PFSK-1 (cell line): Measurements from ENCODE around the gene XYLT1.

ENCODE experiments used
- FOXP2 ChIP-seq: optimal IDR thresholded peaks from 2 replicates; pipeline ENCODE3; 2011; ENCODE audit warnings: borderline replicate concordance, control low read depth, inconsistent platforms; ENCODE audit not compliant: insufficient read depth; ENCODE audit errors: extremely low read length, extremely low read depth
- POLR2AphosphoS5 ChIP-seq: IDR thresholded peaks from 2 replicates; pipeline ENCODE4 v1.6.1; 2012; ENCODE audit warnings: low read depth, mild to moderate bottlenecking, control low read depth, low read length, moderate library complexity
- SIN3A ChIP-seq: IDR thresholded peaks from 2 replicates; pipeline ENCODE4 v1.6.1; 2012; ENCODE audit warnings: mild to moderate bottlenecking, low read length, moderate library complexity, borderline replicate concordance; ENCODE audit not compliant: insufficient read depth
- TAF1 ChIP-seq: IDR thresholded peaks from 2 replicates; pipeline ENCODE4 v1.6.1; 2012; ENCODE audit warnings: low read length, control low read depth, borderline replicate concordance; ENCODE audit not compliant: insufficient read depth
- TF ChIP-seq, protein P1 (sequence below), 2 experiments: IDR thresholded peaks; 2 replicates each; pipeline versions ENCODE4 v1.6.1 to v1.8.0; 2011 to 2012; ENCODE audit warnings: low read depth in 2 of 2, low read length in 2 of 2, control low read depth in 1 of 2, inconsistent platforms in 1 of 2, mild to moderate bottlenecking in 1 of 2, moderate library complexity in 1 of 2; ENCODE audit not compliant: insufficient read depth in 1 of 2

Gene XYLT1

DNA sequence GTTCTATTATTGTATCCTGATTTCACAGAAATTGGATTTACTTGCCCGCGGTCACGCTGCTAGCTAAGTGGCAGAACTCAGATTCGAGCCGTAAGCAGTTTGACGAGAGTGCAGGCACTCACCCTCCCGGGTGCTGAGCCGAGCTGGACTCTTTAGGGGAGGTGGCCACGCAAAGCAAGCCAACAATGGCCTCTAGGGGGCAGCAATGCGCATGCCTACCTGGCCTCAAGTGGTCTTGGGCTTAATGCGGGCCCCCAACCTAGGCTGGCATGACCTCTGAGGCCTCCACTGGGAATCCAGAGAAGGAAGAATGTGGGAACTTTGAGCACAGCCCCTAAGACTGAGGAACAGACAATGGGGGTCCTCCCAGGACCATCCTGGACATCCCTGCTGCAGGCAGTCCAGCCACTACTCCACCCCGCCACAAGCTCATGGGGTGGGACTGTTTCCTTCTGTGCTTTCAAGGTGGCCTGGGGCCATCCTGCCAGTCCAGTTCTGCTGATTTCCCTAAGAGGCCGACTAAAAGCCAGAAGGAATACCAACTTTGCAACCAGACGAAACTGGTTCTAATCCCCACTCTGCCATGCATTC is 276.5 kb downstream of the XYLT1 start:
- no peak for TF ChIP-seq SIN3A
- no peak for TF ChIP-seq POLR2AphosphoS5
- TF ChIP-seq, protein P1, sequence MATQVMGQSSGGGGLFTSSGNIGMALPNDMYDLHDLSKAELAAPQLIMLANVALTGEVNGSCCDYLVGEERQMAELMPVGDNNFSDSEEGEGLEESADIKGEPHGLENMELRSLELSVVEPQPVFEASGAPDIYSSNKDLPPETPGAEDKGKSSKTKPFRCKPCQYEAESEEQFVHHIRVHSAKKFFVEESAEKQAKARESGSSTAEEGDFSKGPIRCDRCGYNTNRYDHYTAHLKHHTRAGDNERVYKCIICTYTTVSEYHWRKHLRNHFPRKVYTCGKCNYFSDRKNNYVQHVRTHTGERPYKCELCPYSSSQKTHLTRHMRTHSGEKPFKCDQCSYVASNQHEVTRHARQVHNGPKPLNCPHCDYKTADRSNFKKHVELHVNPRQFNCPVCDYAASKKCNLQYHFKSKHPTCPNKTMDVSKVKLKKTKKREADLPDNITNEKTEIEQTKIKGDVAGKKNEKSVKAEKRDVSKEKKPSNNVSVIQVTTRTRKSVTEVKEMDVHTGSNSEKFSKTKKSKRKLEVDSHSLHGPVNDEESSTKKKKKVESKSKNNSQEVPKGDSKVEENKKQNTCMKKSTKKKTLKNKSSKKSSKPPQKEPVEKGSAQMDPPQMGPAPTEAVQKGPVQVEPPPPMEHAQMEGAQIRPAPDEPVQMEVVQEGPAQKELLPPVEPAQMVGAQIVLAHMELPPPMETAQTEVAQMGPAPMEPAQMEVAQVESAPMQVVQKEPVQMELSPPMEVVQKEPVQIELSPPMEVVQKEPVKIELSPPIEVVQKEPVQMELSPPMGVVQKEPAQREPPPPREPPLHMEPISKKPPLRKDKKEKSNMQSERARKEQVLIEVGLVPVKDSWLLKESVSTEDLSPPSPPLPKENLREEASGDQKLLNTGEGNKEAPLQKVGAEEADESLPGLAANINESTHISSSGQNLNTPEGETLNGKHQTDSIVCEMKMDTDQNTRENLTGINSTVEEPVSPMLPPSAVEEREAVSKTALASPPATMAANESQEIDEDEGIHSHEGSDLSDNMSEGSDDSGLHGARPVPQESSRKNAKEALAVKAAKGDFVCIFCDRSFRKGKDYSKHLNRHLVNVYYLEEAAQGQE (IDR thresholded peaks at IDR 0.05; ENCODE audit: insufficient read depth in 1 of 2, low read depth in 2 of 2, low read length in 2 of 2) = no peak
- TF ChIP-seq FOXP2 = no peak
- no peak for TF ChIP-seq TAF1

DNA sequence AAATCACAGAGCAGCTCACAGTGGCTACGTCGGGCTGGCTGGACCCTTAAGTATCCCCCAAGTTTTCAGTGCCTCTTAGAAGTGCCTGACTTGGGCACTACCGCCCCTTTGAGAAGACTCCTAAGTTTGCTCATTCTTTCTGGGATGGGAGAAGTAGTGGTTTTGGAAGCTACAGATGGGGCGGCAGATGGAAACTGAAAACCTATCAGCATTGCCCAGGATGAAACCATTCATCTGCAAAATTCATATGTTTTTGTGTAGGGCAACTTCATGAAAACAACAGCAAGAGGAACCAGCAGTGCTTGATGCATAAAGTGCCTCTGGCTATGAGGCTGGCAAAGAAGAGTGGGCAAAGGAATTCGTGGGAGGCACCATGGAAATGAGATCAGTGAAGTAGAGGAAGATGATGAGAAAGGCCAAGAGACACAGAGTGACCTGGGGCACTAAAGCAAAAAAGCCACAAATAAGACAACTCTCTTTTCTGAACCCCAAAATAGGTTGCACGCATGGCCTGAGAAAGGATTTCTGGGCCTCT is 277.1 kb downstream of the XYLT1 start:
- TF ChIP-seq POLR2AphosphoS5 (no peak), TAF1 (no peak), FOXP2 (no peak), SIN3A (no peak)
- TF ChIP-seq, protein P1 (IDR thresholded peaks at IDR 0.05; ENCODE audit: insufficient read depth in 1 of 2, low read depth in 2 of 2, low read length in 2 of 2) = no peak

DNA sequence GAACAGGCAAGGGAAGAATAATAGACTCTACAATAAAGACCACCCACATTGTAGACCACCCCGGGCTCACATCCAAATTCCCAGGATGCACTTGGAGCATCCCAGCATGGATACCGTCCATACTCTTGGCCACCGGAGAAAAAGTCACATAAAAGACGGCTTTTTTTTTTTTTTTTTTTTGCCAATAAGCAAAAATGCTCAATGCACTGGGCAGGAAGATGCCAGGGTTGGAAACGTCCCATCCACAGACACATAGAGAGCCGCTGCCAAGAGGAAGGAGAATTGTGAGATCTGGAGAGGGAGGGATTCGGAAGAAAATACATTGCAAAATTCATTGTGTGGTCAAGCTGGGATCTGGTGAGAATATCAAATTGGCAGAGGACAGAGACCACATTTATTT is 286.7 kb downstream of the XYLT1 start:
- TF ChIP-seq TAF1 (no peak), SIN3A (no peak), POLR2AphosphoS5 (no peak), FOXP2 (no peak)
- TF ChIP-seq, protein P1 (IDR thresholded peaks at IDR 0.05; ENCODE audit: insufficient read depth in 1 of 2, low read depth in 2 of 2, low read length in 2 of 2) = no peak

DNA sequence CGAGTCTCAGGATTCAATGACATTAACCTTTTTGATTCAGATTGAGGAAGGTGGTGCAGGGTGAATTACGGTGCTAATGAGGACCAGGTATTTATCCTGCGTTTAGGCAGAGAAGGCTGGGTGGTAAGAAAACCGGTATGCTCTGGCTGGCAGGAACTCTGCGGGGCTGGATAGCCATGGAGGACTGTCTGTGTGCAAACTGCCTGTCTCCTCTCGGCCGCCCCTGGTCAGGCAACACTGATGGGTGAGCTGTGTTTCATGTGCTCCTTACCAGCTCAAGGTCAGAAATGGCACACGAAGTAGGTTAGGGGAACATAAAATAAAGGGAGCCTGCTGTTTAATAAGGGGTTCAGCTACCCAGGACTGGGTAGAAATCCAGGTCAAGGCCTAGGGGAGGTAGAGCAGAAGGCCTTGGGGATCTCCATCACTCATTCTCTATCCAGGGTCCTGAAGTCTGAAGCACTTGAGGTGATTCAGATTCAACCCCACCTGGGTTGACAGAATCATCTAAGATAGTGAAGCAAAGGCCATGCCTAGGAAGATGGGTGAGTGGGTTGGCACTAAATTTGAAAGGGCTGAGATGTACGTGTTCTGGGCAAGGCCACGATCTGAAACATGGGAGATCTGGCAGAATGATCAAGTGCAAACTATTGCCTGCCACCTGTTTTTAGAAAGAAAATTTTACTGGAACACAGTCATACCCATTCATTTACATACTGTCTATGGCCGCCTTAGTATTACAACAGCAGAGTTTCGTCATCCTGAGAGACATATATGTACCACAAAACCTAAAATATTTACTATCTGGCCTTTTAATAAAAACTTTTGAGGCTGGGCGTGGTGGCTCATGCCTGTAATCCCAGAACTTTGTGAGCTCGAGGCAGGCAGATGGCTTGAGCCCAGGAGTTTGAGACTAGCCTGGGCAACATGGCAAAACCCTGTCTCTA is 292.5 kb downstream of the XYLT1 start:
- TF ChIP-seq SIN3A (no peak), TAF1 (no peak), FOXP2 (no peak), POLR2AphosphoS5 (no peak)
- TF ChIP-seq, protein P1 (IDR thresholded peaks at IDR 0.05; ENCODE audit: insufficient read depth in 1 of 2, low read depth in 2 of 2, low read length in 2 of 2) = peak; percentile 46 to 90; a peak in 3 of 4 replicates
